KOPT-K1 (cell line): ENCODE results near the gene NBR1.
"Not testable (repeated sequence)": the region's sequence is repeated elsewhere in the genome, so short reads cannot be mapped to it uniquely, and the experiment has no call there.

Source experiments
- H3K27ac ChIP-seq: fragments of 200-600 bp; sonication (generic); 2 replicates; pipeline ENCODE4 v1.5.1; 2016; ENCODE audit warnings: antibody characterized with exemption, mild to moderate bottlenecking, low read depth, low read length; ENCODE audit not compliant: poor library complexity, severe bottlenecking
- H3K36me3 ChIP-seq: fragments of 200-600 bp; sonication (generic); 2 replicates; pipeline ENCODE4 v1.5.1; 2017; ENCODE audit warnings: antibody characterized with exemption, mild to moderate bottlenecking, low read length, moderate library complexity; ENCODE audit not compliant: insufficient read depth
- H3K9me3 ChIP-seq: fragments of 200-600 bp; sonication (generic); 2 replicates; pipeline ENCODE4 v1.5.1; 2017; ENCODE audit warnings: antibody characterized with exemption, low read length, mild to moderate bottlenecking; ENCODE audit not compliant: insufficient read depth, poor library complexity, severe bottlenecking

NBR1 gene

DNA sequence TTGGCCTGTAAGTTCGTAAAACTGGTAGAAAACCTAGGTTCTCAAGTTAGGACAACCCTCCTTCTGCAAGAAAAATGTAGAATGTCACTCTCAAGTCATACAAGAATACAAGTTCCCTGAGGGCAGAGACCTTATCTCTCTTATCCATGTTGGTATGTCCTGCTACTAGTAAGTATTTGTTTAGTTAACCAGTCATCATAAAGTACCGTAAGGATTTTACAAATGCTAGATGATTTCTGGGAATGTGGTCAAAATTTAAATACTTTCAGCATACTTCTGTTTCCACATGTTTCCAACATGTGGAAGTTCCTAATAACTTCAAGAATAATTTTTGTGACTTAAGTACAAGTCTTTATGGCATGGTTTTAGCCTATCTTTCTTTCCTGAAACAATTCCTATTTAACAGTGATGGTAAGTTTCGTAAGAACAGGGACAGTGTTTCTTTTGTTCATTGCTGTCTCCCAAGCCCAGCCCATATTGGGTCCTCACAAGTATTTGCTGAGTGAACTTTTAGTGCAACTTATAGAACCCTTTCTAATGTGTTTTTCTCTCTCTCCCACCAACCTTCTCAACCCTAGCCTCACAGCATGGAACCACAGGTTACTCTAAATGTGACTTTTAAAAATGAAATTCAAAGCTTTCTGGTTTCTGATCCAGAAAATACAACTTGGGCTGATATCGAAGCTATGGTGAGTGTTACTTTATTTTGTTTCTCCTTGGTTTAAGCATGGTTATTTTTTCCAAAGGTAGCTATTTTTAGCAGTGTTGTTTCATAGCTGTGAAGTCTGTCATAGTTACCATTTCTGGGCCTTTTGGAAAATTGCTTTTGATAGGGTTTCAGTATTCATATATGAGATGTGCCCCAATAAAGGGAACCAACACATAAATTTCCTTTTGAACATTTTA lies 4.5 kb downstream of the NBR1 start:
- H3K36me3 ChIP-seq, result peaks cover 46% of the 10 kb centered on the region
- no peaks in the 10 kb centered on the region for H3K9me3 ChIP-seq
- H3K27ac ChIP-seq, result no peak overlapping the region

DNA sequence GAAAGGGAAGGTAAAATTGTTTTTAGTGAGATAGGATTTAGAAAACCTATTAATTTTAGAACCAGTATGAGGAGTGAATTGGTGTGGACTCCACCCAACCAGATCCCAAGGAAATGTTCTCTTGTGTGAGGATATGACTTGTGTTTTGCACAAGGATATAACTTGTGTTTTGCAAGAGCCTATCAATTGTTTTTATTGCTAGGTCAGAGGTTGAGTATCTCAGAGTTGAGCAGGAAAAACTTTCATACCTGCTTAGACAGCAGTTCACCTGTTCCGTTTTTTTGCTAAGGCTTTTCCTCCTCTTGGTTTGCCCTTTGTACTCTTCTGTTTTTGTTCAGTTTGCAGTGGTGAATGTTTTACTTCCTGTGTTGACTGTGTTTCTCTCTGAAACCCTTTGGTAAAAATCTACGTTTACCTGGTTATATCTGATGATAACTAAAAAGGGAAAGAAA lies 5.1 kb downstream of the NBR1 start:
- no peaks in the 10 kb centered on the region for H3K9me3 ChIP-seq
- peaks cover 52% of the 10 kb centered on the region for H3K36me3 ChIP-seq
- no peak overlapping the region for H3K27ac ChIP-seq

DNA sequence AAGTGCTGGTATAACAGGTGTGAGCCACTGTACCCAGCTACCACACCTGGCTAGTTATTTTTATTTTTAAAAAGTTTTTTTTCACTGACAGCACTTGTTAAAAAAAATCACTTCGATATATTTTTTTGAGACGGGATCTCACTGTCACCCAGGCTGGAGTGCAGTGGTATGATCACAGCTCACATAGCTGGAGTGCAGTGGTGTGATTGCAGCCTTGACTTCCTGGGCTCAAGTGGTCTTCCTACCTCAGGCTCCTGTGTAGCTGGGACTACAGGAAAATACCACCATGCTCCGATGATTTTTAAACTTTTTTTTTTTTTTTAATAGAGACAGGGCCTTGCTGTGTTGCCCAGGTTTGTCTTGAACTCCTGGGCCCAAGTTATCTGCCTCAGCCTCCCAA lies 12.9 kb downstream of the NBR1 start:
- H3K27ac ChIP-seq, result no peak overlapping the region
- H3K36me3 ChIP-seq, result peaks cover 42% of the 10 kb centered on the region
- no peaks in the 10 kb centered on the region for H3K9me3 ChIP-seq

DNA sequence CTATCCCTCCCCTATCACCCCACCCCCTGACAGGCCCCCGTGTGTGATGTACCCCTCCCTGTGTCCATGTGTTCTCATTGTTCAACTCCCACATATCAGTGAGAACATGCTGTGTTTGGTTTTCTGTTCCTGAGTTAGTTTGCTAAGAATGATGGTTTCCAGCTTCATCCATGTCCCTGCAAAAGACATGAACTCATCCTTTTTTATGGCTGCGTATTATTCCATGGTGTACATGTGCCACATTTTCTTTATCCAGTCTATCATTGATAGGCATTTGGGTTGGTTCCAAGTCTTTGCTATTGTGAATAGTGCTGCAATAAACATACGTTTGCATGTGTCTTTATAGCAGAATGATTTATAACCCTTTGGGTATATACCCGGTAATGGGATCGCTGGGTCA lies 15.6 kb downstream of the NBR1 start:
- peaks cover 48% of the 10 kb centered on the region for H3K36me3 ChIP-seq
- not testable (repeated sequence) for H3K27ac ChIP-seq, H3K9me3 ChIP-seq

DNA sequence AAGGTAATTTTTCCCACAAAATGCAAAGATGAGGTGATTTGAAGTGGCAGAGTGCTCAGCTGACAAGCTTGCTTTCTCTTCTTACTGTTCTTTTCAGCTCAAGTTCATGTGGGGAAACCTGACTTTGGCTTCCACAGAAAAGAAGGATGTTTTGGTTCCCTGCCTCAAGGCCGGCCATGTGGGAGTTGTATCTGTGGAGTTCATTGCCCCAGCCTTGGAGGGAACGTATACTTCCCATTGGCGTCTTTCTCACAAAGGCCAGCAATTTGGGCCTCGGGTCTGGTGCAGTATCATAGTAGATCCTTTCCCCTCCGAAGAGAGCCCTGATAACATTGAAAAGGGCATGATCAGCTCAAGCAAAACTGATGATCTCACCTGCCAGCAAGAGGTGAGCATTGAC lies 22.2 kb downstream of the NBR1 start:
- H3K36me3 ChIP-seq, result peaks cover 92% of the 10 kb centered on the region
- H3K9me3 ChIP-seq, result no peaks in the 10 kb centered on the region
- H3K27ac ChIP-seq, result no peak overlapping the region

DNA sequence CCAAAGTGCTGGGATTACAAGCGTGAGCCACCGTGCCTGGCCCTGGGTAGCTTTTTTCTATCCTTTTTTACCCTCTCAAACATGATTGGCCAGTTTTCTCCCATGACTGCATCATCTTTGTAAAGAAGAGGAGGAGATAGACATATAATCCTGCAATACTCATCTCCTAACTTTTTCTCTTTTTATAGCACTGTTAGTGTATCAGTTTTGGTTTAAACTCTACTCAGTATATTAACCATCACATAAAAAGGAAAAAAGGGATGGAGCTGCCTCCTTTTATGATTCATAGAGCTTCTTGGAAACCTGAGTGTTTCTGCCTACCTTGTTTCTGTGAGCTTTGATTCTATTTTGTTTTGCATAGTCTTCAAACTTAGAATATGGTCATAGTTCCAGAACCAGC lies 28.6 kb downstream of the NBR1 start:
- H3K9me3 ChIP-seq, result no peaks in the 10 kb centered on the region
- H3K36me3 ChIP-seq, result peaks cover 96% of the 10 kb centered on the region
- H3K27ac ChIP-seq, result no peak overlapping the region

DNA sequence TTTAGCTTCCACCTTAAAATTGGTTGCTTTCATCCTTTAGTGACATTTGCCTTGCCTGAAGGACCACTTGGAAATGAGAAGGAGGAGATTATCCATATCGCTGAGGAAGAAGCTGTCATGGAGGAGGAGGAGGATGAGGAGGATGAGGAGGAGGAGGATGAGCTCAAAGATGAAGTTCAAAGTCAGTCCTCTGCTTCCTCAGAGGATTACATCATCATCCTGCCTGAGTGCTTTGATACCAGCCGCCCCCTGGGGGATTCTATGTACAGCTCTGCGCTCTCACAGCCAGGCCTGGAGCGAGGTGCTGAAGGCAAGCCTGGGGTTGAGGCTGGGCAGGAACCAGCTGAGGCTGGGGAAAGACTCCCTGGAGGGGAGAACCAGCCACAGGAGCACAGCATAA lies 29.1 kb downstream of the NBR1 start:
- no peak overlapping the region for H3K27ac ChIP-seq
- H3K36me3 ChIP-seq, result peaks cover 91% of the 10 kb centered on the region
- no peaks in the 10 kb centered on the region for H3K9me3 ChIP-seq

DNA sequence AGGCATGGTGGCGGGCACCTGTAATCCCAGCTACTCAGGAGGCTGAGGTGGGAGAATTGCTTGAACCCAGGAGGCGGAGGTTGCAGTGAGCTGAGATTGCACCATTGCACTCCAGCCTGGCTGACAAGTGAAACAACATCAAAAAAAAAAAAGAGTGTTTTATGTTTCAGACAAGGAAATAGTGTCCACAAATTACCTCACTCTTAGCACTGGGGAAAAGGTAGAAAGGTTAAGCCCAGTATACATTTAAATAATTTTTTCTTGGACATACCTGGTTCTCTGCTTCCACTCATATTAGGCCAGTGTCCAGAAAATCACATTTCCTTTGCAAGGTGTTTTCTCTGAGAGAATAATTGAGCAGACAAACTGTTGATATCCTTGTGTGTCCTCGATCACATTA lies 32.0 kb downstream of the NBR1 start:
- not testable (repeated sequence) for H3K27ac ChIP-seq, H3K9me3 ChIP-seq
- peaks cover 65% of the 10 kb centered on the region for H3K36me3 ChIP-seq

DNA sequence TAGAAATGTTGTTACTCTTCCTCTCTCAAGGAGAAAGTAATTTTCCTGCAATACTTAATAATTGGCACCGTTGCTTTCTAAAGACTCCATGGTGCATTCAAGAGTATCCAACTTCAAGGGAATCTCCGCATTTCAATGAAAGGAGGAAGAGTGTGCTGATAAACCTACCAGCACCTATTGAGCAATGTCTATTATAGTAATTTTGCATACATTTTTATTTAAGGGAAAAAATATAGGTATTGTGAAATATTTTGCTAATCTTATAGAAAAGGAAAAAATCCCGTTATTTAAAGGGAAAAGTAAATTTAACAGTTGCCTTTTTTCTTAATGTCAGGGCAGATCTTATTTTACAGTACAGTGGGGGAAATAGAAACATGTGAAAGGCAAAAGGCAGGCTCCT lies 39.6 kb downstream of the NBR1 start:
- peak overlapping the region; percentile 79 for H3K27ac ChIP-seq
- peaks cover 20% of the 10 kb centered on the region; the same call in 1 of the 2 replicates for H3K36me3 ChIP-seq
- H3K9me3 ChIP-seq, result no peaks in the 10 kb centered on the region

DNA sequence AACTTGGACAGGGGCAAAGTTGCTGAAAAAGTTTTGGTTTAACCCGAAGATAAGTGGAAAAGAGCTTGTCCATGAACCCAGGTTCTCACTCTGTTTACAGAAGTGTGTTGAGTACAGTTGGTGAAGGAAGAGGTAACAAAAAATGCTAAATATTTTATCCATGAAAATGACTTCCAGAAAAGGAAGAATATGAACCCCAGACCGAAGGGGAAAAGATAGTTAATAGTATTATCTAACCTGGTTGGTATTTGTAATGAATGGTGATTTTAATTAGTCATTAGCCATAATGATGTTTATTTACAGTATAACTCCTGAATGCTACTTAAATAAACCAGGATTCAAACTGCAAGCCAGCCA lies 40.1 kb downstream of the NBR1 start:
- Histone ChIP-seq H3K27ac (peak overlapping the region; percentile 79), H3K9me3 (no peaks in the 10 kb centered on the region), H3K36me3 (peaks cover 25% of the 10 kb centered on the region; the same call in 1 of the 2 replicates)

DNA sequence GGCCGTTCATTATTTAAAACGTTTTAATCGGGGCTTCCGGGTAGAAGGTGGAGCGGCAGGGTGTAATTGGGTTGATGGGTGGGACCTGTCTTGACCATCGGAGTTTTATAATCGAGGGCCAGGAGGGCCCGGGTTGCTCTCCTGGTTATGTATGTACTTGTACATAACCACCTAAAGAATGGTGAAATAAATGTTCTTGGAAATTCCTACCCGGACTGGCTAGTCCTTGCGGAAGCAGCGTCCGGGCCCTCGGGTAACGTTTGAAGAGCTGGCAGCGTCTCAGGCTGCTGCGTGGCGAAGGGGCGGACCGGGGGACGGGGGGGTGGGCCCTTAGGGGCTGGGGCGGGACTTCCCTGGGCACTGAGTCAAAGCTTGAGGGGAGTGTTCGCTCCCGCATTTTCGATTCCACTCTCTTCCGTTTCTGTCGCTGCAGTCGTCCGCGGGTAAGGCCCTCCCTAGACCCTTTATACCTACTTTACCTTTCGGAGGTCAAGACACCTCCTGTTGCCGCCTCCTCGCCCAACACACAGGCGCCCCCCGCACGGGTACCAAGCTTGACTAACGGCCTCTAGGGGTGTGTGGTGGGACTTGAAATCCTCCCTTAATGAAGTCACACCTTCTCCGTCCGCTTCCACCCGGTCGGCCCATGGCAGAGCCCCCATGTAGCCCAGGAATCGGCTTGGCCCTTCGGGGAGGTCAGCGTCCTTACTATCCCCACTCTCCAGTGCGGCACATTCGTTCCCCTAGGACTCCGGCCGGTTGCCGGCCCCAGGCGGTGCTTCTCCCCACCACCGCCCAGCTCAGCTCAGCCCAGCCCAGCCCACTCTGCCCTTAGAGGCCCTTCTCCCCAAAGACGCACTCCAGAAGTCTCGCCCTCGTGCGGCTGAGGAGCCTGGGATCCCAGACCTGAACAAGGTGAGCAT lies 40.7 kb downstream of the NBR1 start, which contains the start of gene TMEM106A:
TMEM106A (plus strand) TSS at position 396 of the 923 bp plus-strand sequence. CDS start 1,167 bp downstream, outside the sequence.
- Histone ChIP-seq H3K36me3 (peaks cover 32% of the 10 kb centered on the region; the same call in 1 of the 2 replicates), H3K9me3 (no peaks in the 10 kb centered on the region), H3K27ac (peak within 1 kb of the TSS; percentile 79)

DNA sequence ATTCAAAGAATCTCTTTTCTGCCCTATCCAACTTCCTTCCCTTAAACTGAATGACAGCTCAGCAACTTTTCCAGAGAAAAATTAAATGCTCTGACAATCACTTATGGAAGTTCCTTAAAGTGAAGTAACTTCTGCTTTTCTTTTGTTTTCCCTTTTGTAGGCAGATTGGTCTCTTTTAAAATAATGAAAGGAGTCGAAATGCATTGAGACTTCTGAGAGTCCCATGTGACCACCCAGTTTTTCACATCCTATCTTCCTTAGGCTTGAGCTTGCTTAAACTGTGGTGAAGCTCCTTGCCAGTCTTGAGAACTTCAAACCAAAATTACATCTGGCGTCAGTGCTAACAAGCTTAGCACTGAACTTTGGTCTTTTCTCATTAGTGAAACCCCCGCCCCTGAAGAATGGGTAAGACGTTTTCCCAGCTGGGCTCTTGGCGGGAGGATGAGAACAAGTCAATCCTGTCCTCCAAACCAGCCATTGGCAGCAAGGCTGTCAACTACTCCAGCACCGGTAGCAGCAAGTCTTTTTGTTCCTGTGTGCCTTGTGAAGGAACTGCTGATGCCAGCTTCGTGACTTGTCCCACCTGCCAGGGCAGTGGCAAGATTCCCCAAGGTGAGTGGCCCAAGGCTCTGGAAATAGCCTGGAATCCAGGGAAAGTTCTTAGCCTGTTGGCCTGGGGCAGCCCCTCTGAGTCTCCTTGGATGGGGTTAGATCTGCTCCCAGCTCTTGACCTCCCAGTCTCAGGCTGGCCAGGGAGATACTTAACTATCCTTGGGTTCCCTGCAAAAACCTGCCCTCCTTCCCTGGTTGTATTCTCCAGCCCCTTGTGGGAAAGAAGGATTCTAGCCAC lies 41.9 kb downstream of the NBR1 start:
- Histone ChIP-seq H3K27ac (peak overlapping the region; percentile 79), H3K36me3 (peaks cover 43% of the 10 kb centered on the region)

DNA sequence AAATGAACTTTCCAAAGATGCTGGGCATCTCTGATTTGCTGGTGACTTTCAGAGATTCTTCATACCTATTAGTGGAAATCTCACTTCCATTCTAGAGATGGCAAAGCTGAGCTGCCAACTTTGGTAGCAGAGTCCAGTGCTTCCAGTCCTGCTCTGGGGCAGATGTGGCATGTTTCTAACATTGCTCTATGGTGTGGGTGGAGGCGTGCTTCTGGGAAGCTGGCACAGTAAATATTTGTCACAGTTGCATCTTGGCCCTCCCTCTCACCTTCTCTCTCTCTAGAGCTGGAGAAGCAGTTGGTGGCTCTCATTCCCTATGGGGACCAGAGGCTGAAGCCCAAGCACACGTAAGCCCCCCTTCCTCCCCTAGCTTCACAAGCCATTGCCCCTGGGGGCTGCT lies 42.5 kb downstream of the NBR1 start:
- peak overlapping the region; percentile 79 for H3K27ac ChIP-seq
- peaks cover 45% of the 10 kb centered on the region for H3K36me3 ChIP-seq
- H3K9me3 ChIP-seq, result no peaks in the 10 kb centered on the region

More for the DNA sequence above, 41.9 kb downstream of the NBR1 start:
- no peaks in the 10 kb centered on the region for H3K9me3 ChIP-seq

DNA sequence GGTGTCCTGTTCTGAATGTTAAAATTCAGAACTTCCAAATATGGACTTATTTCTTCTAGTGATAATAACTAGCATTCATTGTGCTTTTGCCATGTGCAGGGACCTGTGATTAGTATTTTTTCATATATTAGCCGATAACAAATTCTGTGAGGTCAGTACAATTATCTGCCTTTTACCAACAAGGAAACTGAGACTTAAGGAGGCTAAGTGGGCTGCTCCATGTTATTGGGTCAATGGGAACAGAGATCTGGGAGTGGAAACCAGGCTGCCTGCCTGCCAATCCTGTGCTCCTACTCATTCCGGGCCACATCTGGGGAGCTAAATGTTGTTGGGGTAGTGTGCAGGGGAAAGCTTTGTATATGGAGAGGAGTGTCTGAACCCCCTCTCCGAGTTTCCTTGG lies 44.3 kb downstream of the NBR1 start:
- Histone ChIP-seq H3K9me3 (no peaks in the 10 kb centered on the region), H3K27ac (no peak overlapping the region), H3K36me3 (peaks cover 50% of the 10 kb centered on the region)
